ENCODE data around the gene HDAC4.

DNA sequence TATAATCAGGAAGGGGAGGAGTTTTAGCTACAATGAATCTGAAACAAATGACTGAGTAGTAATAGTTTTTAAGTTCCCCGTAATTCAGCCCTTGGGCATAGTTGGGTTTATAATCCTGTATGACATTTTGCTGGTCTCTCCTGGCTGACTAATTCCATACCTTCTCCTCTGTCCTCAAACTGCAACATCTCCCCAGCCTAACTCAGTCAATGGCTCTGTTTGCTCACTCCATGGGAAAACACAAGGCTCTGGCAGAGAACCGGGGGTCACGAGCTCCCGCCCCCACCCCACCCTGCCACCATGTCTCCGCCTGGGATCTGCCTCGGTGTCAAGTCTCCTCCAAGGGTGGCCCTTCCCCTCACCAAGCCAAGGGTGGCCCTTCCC is 168.6 kb downstream of the HDAC4 start:
- TF ChIP-seq, protein P1, sequence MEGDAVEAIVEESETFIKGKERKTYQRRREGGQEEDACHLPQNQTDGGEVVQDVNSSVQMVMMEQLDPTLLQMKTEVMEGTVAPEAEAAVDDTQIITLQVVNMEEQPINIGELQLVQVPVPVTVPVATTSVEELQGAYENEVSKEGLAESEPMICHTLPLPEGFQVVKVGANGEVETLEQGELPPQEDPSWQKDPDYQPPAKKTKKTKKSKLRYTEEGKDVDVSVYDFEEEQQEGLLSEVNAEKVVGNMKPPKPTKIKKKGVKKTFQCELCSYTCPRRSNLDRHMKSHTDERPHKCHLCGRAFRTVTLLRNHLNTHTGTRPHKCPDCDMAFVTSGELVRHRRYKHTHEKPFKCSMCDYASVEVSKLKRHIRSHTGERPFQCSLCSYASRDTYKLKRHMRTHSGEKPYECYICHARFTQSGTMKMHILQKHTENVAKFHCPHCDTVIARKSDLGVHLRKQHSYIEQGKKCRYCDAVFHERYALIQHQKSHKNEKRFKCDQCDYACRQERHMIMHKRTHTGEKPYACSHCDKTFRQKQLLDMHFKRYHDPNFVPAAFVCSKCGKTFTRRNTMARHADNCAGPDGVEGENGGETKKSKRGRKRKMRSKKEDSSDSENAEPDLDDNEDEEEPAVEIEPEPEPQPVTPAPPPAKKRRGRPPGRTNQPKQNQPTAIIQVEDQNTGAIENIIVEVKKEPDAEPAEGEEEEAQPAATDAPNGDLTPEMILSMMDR (IDR thresholded peaks at IDR 0.05; ENCODE audit: low read length), result no peak
- TF ChIP-seq EZH2phosphoT487 (IDR thresholded peaks at IDR 0.05; ENCODE audit: low read length), result no peak
